Liver (tissue), 9 donors: ENCODE measurements around the gene CLEC18A. TPM values are rescaled to one million over a fixed set of nuclear protein-coding genes. Genes with fewer than 3 reads are reported as not detected.
A peak's percentile ranks its signal among the peaks of the same experiment; 100 is the strongest.

ENCODE experiments used
- DNase-seq: peaks from one replicate; pipeline ENCODE4 v3.0.0-alpha.2; 2017; ENCODE audit warnings: low spot score
- H3K27ac ChIP-seq, 2 donors: one replicate each; pipeline ENCODE4 v1.7.0; 2013; ENCODE audit warnings: inconsistent platforms in 2 of 2, low read length in 2 of 2, control low read depth in 1 of 2, low read depth in 1 of 2, mild to moderate bottlenecking in 1 of 2
- H3K27me3 ChIP-seq, 4 donors: one replicate each; pipeline versions ENCODE4 v1.6.1 to v1.7.0; 2013; ENCODE audit warnings: low read length in 3 of 4, inconsistent platforms in 1 of 4, mild to moderate bottlenecking in 1 of 4, moderate library complexity in 1 of 4; ENCODE audit not compliant: control insufficient read depth in 4 of 4, insufficient read depth in 4 of 4
- H3K36me3 ChIP-seq, 4 donors: one replicate each; pipeline versions ENCODE4 v1.6.1 to v1.7.0; 2013; ENCODE audit warnings: low read length in 3 of 4, mild to moderate bottlenecking in 3 of 4, low read depth in 1 of 4, moderate library complexity in 1 of 4; ENCODE audit not compliant: control insufficient read depth in 4 of 4, insufficient read depth in 3 of 4
- H3K4me1 ChIP-seq, 4 donors: one replicate each; pipeline versions ENCODE4 v1.6.1 to v1.7.0; 2013; ENCODE audit warnings: low read length in 3 of 4, mild to moderate bottlenecking in 3 of 4, moderate library complexity in 1 of 4; ENCODE audit not compliant: control insufficient read depth in 4 of 4, insufficient read depth in 4 of 4
- H3K4me3 ChIP-seq, 3 donors: one replicate each; pipeline versions ENCODE4 v1.6.1 to v1.7.0; 2013; ENCODE audit warnings: low read length in 3 of 3, control low read depth in 1 of 3, low read depth in 1 of 3, mild to moderate bottlenecking in 1 of 3
- H3K9ac ChIP-seq, 2 donors: one replicate each; pipeline ENCODE4 v1.7.0; 2013; ENCODE audit warnings: low read length in 2 of 2, mild to moderate bottlenecking in 2 of 2, moderate library complexity in 2 of 2, control low read depth in 1 of 2, low read depth in 1 of 2
- H3K9me3 ChIP-seq, 4 donors: one replicate each; pipeline versions ENCODE4 v1.6.1 to v1.7.0; 2013; ENCODE audit warnings: low read length in 3 of 4; ENCODE audit not compliant: control insufficient read depth in 4 of 4
- ATF3 ChIP-seq: IDR thresholded peaks from 2 replicates; pipeline ENCODE4 v1.6.1; 2016; ENCODE audit warnings: antibody characterized with exemption
- CTCF ChIP-seq: fragments of 150-350 bp; IDR thresholded peaks from 2 replicates; pipeline ENCODE4 v1.5.1; 2017; ENCODE audit warnings: improper control_type of control experiment, low read depth, low read length; ENCODE audit not compliant: missing input control
- EGR1 ChIP-seq, 2 donors: IDR thresholded peaks; 2 replicates each; pipeline ENCODE4 v1.6.1; 2016 to 2018; ENCODE audit warnings: antibody characterized with exemption in 2 of 2, low read depth in 2 of 2
- FOXA1 ChIP-seq: IDR thresholded peaks from 2 replicates; pipeline ENCODE4 v1.6.1; 2016; ENCODE audit warnings: antibody characterized with exemption
- FOXA2 ChIP-seq: IDR thresholded peaks from 2 replicates; pipeline ENCODE4 v1.6.1; 2016; ENCODE audit warnings: antibody characterized with exemption
- GABPA ChIP-seq, 2 donors: IDR thresholded peaks in 1 of 2; conservative IDR thresholded peaks in 1 of 2; 2 replicates each; pipeline ENCODE4 v1.6.1; 2016; ENCODE audit warnings: antibody characterized with exemption in 2 of 2, mild to moderate bottlenecking in 1 of 2, moderate library complexity in 1 of 2
- HNF4A ChIP-seq, 2 donors: conservative IDR thresholded peaks; 2 replicates each; pipeline ENCODE4 v1.6.1; 2016; ENCODE audit warnings: antibody characterized with exemption in 2 of 2, mild to moderate bottlenecking in 2 of 2
- HNF4G ChIP-seq: IDR thresholded peaks from 2 replicates; pipeline ENCODE4 v1.6.1; 2016; ENCODE audit warnings: antibody characterized with exemption
- JUND ChIP-seq, 2 donors: IDR thresholded peaks; 2 replicates each; pipeline ENCODE4 v1.6.1; 2016; ENCODE audit warnings: antibody characterized with exemption in 2 of 2
- MAX ChIP-seq: IDR thresholded peaks from 2 replicates; pipeline ENCODE4 v1.6.1; 2016; ENCODE audit warnings: antibody characterized with exemption
- NR2F2 ChIP-seq: IDR thresholded peaks from 2 replicates; pipeline ENCODE4 v1.6.1; 2016; ENCODE audit warnings: antibody characterized with exemption
- RAD21 ChIP-seq, 2 donors: IDR thresholded peaks; 2 replicates each; pipeline ENCODE4 v1.6.1; 2016; ENCODE audit warnings: antibody characterized with exemption in 2 of 2, mild to moderate bottlenecking in 2 of 2
- REST ChIP-seq: IDR thresholded peaks from 2 replicates; pipeline ENCODE4 v1.6.1; 2016; ENCODE audit warnings: antibody characterized with exemption, mild to moderate bottlenecking
- RXRA ChIP-seq, 2 donors: IDR thresholded peaks; 2 replicates each; pipeline ENCODE4 v1.6.1; 2017 to 2018; ENCODE audit warnings: antibody characterized with exemption in 2 of 2, mild to moderate bottlenecking in 1 of 2
- SP1 ChIP-seq: IDR thresholded peaks from 2 replicates; pipeline ENCODE4 v1.6.1; 2018; ENCODE audit warnings: antibody characterized with exemption, mild to moderate bottlenecking
- TAF1 ChIP-seq: conservative IDR thresholded peaks from 2 replicates; pipeline ENCODE4 v1.6.1; 2016; ENCODE audit warnings: antibody characterized with exemption, mild to moderate bottlenecking
- YY1 ChIP-seq: IDR thresholded peaks from 2 replicates; pipeline ENCODE4 v1.6.1; 2016; ENCODE audit warnings: antibody characterized with exemption, mild to moderate bottlenecking
- ZBTB33 ChIP-seq: IDR thresholded peaks from 2 replicates; pipeline ENCODE4 v1.6.1; 2016; ENCODE audit warnings: antibody characterized with exemption
- WGBS: extraction: QIAGEN DNeasy Blood & Tissue Kit; methylation state at CpG from one replicate; pipeline ENCODE4 v1.1.7; 2013; 5-methylcytosine and 5-hydroxymethylcytosine counted together
- polyA plus RNA-seq, 2 donors: library from polyadenylated mRNA; stranded (reverse) in 1 of 2; unstranded in 1 of 2; fragments of 200-250 nt in 1 of 2; fragments of >200 nt in 1 of 2; fragmentation: Nextera tagmentation in 1 of 2; extraction: Ambion mirVana in 1 of 2; gene quantifications; one replicate each; pipeline versions ENCODE4 v1.2.1 to v1.2.3, GENCODE V29; 2013 to 2015
- total RNA-seq, 2 donors: library from RNA; depleted of rRNA; stranded (reverse); fragments of >200 nt; gene quantifications; one replicate each; pipeline ENCODE4 v1.2.3, GENCODE V29; 2014
- donor health status: healthy.
- donor health status: healthy.
- donor health status: healthy.
- donor health status: healthy.
- donor health status: healthy.

CLEC18A gene
- total and polyA plus RNA-seq, 4 donors: 0.05 to 1.0 (median 0.24) TPM

GRCh38 chr16:69942099-69942491 is 9.0 kb upstream of the CLEC18A start:
- WGBS: 37% methylated on average over 11 of the region's 11 CpGs
- no peak overlapping the region for H3K9ac ChIP-seq
- peak overlapping the region; percentile 89 to 91 for H3K27ac ChIP-seq
- H3K9me3 ChIP-seq: no peaks in the 10 kb centered on the region
- H3K36me3 ChIP-seq: peaks cover 0 to 22% (median 9%) of the 10 kb centered on the region in 4 donors
- H3K4me3 ChIP-seq: no peak overlapping the region
- H3K27me3 ChIP-seq: no peaks in the 10 kb centered on the region
- no peak for TF ChIP-seq FOXA2
- TF ChIP-seq REST: no peak
- TF ChIP-seq RXRA (IDR thresholded peaks at IDR 0.05): peak; percentile 2 to 16
- TF ChIP-seq HNF4A (conservative IDR thresholded peaks at IDR 0.05): peak in 1 of 2 donors; percentile 21
- TF ChIP-seq TAF1: no peak
- TF ChIP-seq CTCF: no peak
- no peak for TF ChIP-seq SP1
- no peak for TF ChIP-seq ZBTB33
- no peak for TF ChIP-seq MAX
- TF ChIP-seq JUND (IDR thresholded peaks at IDR 0.05): no peak
- TF ChIP-seq RAD21 (IDR thresholded peaks at IDR 0.05): no peak
- TF ChIP-seq NR2F2: peak; percentile 28
- no peak for TF ChIP-seq EGR1 (IDR thresholded peaks at IDR 0.05; ENCODE audit: low read depth in 2 of 2)
- no peak for TF ChIP-seq YY1
- TF ChIP-seq HNF4G: no peak
- TF ChIP-seq GABPA (IDR thresholded peaks at IDR 0.05 in 1 of 2, conservative IDR thresholded peaks at IDR 0.05 in 1 of 2): no peak
- DNase-seq: no peak
- H3K4me1 ChIP-seq: peaks cover 2 to 20% (median 12%) of the 10 kb centered on the region in 4 donors

- Histone ChIP-seq H3K4me3 (no peak overlapping the region), H3K4me1 (peaks cover 2 to 20% (median 12%) of the 10 kb centered on the region in 4 donors), H3K9ac (no peak overlapping the region), H3K9me3 (no peaks in the 10 kb centered on the region), H3K36me3 (peaks cover 0 to 16% (median 4%) of the 10 kb centered on the region in 4 donors), H3K27ac (peak overlapping the region in 1 of 2 donors; percentile 89), H3K27me3 (no peaks in the 10 kb centered on the region)
- DNase-seq: no peak
- WGBS: 91% methylated on average over 8 of the region's 8 CpGs
- TF ChIP-seq NR2F2: no peak
- no peak for TF ChIP-seq TAF1
- no peak for TF ChIP-seq GABPA (IDR thresholded peaks at IDR 0.05 in 1 of 2, conservative IDR thresholded peaks at IDR 0.05 in 1 of 2)
- no peak for TF ChIP-seq YY1
- no peak for TF ChIP-seq MAX
- TF ChIP-seq ZBTB33: no peak
- TF ChIP-seq ATF3: no peak
- no peak for TF ChIP-seq RAD21 (IDR thresholded peaks at IDR 0.05)
- no peak for TF ChIP-seq RXRA (IDR thresholded peaks at IDR 0.05)
- no peak for TF ChIP-seq FOXA1
- no peak for TF ChIP-seq JUND (IDR thresholded peaks at IDR 0.05)
- TF ChIP-seq HNF4G: no peak
- no peak for TF ChIP-seq FOXA2
- no peak for TF ChIP-seq CTCF
- TF ChIP-seq HNF4A (conservative IDR thresholded peaks at IDR 0.05): no peak
- TF ChIP-seq SP1: no peak
Observed at GRCh38 chr16:69942627-69943170, 8.4 kb upstream of the CLEC18A start.
